GM19468 (cell line): ENCODE data around the gene METTL2A.
A peak's percentile ranks its signal among the peaks of the same experiment; 100 is the strongest.
"Not testable (repeated sequence)": the region's sequence is repeated elsewhere in the genome, so short reads cannot be mapped to it uniquely, and the experiment has no call there.

ENCODE experiments used
- ATAC-seq: cut with Tn5 transposase; IDR thresholded peaks from one replicate; pipeline ENCODE4 v1.9.1; 2021; ENCODE audit warnings: mild to moderate bottlenecking, moderate library complexity, moderate number of reproducible peaks; ENCODE audit not compliant: unreplicated experiment; ENCODE audit errors: extremely low read depth

METTL2A gene, protein sequence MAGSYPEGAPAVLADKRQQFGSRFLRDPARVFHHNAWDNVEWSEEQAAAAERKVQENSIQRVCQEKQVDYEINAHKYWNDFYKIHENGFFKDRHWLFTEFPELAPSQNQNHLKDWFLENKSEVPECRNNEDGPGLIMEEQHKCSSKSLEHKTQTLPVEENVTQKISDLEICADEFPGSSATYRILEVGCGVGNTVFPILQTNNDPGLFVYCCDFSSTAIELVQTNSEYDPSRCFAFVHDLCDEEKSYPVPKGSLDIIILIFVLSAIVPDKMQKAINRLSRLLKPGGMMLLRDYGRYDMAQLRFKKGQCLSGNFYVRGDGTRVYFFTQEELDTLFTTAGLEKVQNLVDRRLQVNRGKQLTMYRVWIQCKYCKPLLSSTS

DNA sequence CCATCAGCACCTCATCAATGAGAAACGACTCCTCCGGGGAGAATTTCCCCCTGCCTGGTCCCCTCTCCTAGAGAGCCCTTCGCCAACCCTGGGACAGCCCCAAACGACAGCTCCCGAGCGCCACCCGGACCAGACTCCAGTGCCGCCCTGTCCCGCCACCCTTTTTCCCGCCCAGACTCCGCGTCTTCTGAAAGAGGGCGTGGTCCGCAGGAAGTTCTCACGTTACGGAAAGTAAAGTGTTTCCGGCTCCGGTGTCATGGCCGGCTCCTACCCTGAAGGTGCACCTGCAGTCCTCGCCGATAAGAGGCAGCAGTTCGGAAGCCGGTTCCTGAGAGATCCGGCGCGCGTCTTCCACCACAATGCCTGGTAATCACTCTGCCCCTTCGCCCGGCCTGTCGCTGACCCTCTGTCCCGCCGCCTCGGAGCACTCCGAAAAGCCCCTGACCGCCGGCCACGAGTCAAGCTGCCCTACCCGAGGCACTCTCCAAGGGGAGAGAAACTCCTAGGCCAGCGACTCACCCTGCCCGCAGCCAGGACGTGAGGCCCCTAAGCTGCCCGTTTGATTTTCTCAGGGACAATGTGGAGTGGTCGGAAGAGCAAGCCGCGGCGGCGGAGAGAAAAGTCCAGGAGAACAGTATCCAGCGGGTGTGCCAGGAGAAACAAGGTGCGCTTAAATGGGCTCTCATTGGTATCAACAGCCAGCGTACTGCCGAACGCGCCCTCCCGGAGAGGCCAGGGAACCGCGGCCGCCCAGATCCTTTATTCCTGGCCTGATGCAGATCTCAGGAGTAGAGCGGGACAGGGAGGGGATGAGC lies at the start of gene METTL2A:
Gene METTL2A, plus strand, starts transcription at position 251 of the 815 bp plus-strand sequence. Its CDS starts 6 bp downstream, at position 257.
- peak; percentile 86 for ATAC-seq

DNA sequence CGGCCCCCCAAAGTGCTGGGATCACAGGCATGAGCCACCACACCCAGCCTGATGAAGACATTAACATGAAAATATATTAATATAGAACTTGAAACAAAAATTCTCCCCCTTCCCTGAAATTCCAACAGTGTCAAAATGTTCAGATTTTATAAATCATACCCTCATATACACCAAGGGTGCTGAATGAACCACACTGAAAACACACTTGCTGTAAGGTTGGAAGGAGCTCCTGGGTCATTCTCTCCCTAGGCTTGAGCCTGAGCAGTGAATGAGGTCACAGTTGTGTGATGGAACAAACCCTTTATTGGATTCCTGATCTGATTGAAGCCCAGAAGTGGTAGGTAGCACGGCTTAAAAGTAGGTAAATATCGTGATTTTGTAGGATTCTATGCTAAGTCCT lies 43.4 kb upstream of the METTL2A start, which contains the start of gene EFCAB3:
Gene EFCAB3, plus strand, starts transcription at position 301 of the 400 bp plus-strand sequence. CDS start 2,427 bp downstream, outside the sequence.
- no peak for ATAC-seq

DNA sequence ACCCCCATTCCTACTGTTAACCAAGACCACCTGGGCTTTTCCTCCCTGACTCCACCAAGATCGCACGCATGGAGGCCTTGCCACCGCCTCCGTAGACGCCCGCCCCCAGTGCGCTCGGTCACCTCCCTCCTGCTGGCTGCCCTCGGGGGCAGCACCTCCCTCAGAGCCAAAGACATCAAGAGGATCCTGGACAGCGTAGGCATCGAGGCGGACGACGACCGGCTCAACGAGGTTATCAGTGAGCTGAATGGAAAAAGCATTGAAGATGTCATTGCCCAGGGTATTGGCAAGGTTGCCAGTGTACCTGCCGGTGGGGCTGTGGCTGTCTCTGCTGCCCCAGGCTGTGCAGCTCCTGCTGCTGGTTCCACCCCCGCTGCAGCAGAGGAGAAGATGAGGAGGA lies 42.1 kb upstream of the METTL2A start:
- no peak for ATAC-seq

DNA sequence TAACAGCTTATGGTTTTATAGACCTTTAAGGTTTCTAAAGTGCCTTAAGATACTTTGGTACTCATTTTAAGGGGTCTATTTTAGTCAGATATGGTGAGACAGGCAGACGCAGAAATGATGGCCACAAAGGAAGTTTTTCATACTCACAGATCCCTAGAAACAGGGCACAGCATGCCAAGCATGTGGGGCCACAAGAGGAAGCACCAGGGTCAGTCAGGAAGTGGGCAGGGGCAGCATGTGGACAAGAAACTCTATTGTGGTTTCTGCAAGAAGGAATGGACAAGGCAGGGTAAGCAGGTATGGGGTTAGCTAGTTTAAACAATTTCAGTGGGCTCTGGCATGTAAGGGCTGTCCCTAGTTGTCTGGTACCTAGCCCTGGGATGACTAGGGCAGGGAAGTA lies 34.8 kb upstream of the METTL2A start:
- ATAC-seq: no peak

DNA sequence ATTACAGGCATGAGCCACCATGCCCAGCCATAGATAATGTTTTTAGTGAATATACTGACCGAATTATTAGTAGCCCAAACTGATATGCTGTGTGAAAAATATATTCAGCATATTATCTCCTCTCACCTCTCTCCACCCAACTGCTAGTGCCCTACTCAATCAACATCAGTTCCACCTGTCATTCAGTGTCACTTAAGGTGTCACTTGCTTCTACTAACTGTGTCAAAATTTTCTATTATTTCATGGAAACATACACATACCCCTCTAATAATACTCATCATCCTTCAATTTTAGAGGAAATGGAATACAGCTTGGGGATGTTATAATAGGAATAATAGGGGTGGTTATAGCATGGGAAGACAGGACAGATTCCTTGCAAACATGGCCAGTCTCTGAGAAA lies 30.8 kb upstream of the METTL2A start:
- no peak for ATAC-seq

DNA sequence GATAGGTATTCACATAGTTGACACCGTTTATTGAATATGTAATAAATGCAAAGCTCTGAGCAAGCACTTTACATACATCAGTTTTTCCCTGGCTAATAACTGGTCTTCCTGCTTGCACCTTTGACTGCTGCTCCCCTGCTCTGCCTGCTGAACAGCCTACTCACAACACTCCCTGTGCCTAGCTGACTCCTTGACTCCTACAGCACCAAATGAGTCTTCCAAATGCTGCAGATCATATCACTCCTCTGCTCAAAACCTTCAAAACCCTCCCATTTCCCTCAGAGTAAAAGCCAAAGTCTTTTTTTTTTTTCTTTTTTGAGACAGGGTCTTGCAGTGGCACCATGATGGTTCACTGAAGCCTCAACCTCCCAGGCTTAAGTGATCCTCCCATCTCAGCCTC lies 24.8 kb upstream of the METTL2A start:
- no peak for ATAC-seq

DNA sequence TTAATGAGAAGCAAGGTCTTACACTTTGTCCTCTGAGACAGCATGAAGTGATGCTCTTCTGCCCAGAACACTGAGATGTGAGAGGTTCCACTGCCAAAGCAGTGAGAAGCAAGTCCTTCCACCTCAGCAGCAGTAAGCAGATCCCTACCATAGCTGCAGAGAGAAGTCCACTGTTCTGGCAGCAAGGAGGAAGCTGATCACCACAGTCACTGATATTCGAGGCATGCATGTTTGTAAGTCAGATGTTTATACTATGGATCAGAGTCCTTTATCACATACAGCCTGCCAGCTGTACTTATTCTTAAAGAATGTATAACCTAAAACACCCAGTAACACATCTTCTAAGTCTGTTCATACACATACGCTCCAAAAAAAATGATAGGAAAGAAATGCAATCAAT lies 18.2 kb upstream of the METTL2A start:
- ATAC-seq: no peak

DNA sequence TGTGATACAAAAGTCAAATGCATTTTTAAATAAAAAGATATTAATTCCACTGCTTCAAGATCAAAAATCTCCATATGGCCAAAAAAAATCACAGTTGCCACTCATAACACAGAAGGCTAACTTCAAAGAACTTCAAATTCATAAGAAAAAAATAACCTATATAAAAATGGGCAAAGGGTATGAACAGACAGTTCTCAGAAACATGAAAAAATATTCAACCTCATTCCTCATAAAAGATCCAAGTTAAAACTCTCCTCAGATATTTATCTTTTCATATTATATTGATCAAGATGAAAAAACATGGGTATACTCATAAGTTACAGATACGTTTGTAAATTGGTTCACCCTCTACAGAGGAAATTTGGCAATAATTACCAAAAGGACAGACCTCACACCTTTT lies 10.6 kb upstream of the METTL2A start:
- ATAC-seq: not testable (repeated sequence)

DNA sequence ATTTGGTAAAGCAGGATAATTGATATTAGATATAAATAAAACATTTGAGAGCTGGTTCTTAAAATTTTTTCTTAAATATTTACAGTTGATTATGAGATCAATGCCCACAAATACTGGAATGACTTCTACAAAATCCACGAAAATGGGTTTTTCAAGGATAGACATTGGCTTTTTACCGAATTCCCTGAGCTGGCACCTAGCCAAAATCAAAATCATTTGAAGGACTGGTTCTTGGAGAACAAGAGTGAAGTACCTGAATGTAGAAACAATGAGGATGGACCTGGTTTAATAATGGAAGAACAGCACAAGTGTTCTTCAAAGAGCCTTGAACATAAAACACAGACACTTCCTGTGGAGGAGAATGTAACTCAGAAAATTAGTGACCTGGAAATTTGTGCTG lies 2.5 kb downstream of the METTL2A start:
- not testable (repeated sequence) for ATAC-seq

DNA sequence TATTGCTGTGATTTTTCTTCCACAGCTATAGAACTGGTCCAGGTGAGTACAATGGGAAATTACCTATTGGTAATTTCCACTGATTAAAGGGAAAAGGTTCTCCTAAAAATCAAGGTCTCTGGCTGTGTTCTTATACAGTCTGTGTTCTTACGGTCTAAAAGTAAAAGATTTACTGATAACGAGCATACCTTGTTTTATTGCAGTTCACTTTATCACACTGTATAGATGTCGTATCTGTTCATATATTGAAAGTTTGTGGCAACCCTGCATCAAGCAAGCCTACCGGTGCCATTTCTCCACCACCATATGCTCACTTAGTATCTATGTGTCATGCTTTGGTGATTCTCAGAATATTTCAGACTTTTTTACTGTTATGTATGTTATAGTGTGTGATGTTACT lies 11.6 kb downstream of the METTL2A start:
- ATAC-seq: not testable (repeated sequence)

DNA sequence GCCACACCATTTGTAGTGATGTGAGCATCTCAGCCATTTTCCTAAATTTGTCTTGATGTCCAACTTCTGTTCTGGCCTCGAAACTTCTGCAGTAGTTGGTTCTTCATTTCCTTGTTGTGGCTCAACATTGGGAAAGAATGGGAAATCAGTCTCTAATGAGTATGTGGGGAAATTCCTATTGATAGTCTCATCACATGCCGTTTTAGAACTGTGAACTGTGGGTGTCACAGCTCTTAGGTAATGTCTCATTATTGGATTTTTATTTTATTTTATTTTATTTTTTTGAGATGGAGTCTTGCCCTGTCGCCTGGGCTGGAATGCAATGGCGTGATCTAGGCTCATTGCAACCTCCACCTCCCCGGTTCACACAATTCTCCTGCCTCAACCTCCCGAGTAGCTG lies 17.5 kb downstream of the METTL2A start:
- ATAC-seq: not testable (repeated sequence)

DNA sequence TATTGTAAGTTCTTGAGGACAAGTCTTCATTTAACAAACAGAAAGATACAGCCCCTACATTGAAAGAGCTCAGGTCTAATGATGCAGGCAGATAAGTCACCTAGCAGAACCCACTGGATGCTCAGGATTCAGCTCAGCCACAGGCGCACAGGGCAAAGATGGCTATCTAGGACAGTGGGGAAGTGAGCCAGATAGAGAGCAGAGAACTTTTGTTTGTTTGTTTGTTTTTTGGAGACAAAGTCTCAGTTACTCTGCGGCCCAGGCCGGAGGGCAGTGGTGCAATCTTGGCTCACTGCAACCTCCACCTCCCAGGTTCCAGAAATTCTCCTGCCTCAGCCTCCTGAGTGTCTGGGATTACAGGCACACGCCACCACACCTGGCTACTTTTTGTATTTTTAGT lies 20.4 kb downstream of the METTL2A start:
- ATAC-seq: no peak

DNA sequence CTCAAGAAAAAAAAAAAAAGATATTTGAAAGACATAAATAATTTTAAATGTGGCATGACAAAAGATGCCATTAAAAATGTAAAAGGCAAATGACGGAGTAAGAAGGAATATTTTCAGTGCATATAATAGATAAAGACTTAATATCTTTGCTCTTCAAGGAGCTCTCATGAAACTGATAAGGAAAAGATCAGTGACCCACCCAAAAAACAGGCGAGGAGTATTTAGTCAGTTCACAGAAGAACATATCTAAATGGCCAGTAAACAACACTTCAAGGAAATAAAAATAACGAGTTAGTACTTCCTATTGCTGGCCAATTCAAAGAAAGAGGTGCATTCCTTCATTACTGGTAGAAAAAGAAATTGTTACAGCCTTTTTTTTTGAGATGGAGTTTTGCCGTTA lies 22.1 kb downstream of the METTL2A start:
- not testable (repeated sequence) for ATAC-seq

DNA sequence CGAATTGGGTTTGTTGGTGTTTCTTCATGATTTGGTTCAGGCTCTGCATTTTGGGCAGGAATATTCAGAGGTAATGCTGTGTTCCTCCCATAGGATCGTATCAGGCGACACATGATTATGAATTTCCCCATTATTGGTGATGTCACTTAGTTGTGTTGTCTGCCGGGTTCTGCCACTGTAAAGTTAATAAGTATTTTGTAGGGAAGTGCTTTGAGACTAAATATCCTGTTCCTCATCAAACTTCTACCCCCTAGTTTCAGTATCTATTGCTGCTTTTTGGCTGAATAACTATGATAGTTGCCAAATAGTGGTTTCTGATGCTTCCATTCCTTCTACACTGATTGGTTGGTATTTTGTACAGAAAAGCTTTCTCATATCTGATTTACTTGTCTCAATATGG lies 28.5 kb downstream of the METTL2A start:
- ATAC-seq: not testable (repeated sequence)

DNA sequence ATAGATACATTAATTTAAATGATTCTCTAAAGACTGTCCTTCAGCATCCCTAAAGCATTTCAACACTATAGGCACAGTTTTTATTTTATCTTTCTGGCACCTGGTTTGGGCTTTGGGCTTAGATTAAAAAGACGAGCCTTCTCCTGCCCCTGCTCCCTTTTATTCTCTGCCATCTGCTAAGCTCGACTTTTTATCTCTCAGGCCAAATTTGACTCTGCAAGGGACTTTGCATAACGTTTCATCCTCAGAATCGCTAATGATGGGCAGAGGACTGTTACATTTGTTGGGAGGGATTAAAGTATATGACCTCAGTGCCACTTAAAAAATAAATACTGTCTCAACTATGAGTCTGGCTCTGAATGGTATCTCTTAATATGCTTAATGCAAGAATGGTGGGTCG lies 29.3 kb downstream of the METTL2A start:
- ATAC-seq: not testable (repeated sequence)

DNA sequence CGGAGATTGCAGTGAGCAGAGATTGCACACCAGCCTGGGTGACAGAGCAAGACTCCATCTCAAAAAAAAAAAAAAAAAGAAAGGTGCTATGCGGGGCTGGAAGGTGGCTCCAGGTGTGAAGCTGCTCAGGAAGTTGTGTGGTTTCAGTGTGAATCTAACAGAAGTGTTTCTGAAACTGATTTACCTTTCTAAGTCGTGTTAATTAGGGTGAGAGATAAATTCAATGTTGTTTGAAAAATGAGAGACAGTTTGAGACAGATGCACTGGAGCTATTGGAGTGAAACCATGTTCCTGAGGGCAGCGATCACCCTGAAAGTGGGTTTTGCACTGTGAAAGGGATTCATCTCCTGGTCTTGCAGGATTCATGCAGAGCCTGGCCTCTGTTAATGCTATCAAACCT lies 30.0 kb downstream of the METTL2A start:
- ATAC-seq: not testable (repeated sequence)

DNA sequence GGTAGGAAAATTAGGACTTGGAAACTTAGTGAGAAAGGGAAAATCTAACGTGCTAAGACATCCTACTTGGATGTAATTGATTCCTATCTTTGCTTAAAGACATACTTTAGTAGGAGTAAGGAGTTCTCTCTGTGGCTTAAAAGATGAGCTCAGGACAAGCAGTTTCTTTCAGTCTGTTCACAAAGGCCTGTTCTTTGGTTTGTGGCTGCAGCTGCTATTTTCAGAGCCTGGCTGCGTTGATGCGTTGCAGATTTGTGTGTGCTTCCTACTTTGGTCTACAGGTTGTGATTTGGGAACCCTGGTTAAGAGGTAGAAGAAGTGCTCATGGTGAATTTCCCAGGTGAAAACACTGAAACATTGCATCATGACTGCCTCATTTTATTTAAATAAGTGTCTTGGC lies 30.4 kb downstream of the METTL2A start:
- peak; percentile 40 for ATAC-seq

DNA sequence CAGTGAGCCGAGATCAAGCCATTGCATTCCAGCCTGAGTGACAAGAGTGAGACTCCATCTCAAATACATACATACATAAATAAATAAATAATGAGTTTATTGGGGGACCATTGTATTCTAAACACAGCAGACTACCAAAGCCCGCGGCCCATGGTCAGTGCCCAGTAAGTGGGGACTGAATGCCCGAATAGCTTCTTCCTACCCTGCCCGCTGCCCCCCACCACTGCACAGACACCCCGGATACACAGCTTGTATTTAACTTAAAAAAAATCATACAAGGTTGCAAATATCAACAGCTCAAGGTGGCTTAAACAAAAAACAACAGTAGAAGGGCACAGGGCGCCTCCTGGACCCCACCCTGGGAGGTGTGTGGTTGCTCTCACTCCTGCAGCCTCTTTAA lies 32.3 kb downstream of the METTL2A start:
- ATAC-seq: no peak

DNA sequence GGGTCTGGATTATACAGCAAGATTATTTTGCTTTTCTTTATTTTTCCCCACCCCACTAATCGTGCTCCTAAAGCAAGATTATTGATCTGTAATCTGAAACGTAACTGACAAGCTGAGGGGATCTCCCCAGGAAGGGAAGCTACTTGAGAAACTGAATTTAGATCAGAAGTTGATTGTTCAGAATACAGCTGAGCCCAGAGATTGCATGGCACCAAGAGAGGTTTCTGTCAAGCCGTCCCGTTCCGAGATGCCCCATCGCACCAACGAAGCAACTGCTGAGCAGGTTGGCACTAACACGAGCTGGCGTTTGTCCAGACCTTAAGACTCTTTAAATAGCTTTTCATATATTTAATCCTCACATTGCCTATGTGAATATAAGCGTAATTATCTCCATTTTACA lies 34.8 kb downstream of the METTL2A start:
- ATAC-seq: not testable (repeated sequence)

DNA sequence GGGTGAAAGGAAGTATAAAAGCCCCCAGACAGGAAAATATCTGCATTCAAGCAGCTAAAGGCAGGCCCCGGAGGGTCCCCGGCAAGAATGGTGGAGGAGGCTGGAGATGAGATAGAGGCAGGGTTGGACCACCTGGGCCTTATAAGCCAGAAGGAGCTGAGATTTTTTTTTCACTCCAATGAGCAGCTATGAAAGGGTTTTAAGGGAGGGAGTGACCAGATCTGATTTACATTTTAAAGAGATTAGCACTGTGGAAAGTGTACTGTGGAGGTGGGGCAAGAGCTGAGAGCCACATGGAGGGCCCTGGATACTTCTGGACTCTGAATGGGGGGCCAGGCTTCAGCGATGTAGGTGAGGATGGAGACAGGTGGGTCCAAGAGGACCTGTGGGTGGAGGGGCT lies 40.7 kb downstream of the METTL2A start:
- ATAC-seq: not testable (repeated sequence)

DNA sequence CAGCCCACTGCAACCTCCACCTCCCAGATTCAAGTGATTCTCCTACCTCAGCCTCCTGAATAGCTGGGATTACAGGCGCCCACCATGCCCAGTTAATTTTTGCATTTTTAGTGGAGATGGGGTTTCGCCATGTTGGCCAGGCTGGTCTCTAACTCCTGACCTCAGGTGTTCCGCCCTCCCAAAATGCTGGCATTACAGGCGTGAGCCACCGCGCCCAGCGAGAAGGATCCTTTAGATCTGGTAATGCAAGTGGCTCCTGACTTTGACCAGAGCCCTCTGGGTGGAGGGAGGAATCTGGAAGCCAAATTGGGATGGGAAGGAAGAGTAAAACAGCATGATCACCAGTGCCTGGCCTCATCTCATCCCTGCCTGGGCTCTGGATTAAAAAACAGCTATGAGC lies 41.6 kb downstream of the METTL2A start:
- ATAC-seq: not testable (repeated sequence)
